Measurements from ENCODE around the gene CHN2.
"Not testable (repeated sequence)": the region's sequence is repeated elsewhere in the genome, so short reads cannot be mapped to it uniquely, and the experiment has no call there.

The CHN2 gene

GRCh38 chr7:29190349-29191045 lies 4.1 kb upstream of the CHN2 start:
- no peak for DNase-seq

GRCh38 chr7:29192323-29192722 lies 2.3 kb upstream of the CHN2 start:
- DNase-seq, result no peak

- no peak for DNase-seq
Measured at GRCh38 chr7:29192811-29193210, 1.8 kb upstream of the CHN2 start.

- DNase-seq, result no peak
Measured at GRCh38 chr7:29193316-29194205, 1.0 kb upstream of the CHN2 start.

- no peak for DNase-seq
Measured at GRCh38 chr7:29194206-29194593, 375 bp upstream of the CHN2 start.

- DNase-seq, result no peak
Measured at GRCh38 chr7:29196191-29196590, 1.6 kb downstream of the CHN2 start.

GRCh38 chr7:29196971-29197595 lies 2.5 kb downstream of the CHN2 start:
- DNase-seq, result no peak

- DNase-seq, result no peak
Measured at GRCh38 chr7:29197916-29198315, 3.3 kb downstream of the CHN2 start.

DNA sequence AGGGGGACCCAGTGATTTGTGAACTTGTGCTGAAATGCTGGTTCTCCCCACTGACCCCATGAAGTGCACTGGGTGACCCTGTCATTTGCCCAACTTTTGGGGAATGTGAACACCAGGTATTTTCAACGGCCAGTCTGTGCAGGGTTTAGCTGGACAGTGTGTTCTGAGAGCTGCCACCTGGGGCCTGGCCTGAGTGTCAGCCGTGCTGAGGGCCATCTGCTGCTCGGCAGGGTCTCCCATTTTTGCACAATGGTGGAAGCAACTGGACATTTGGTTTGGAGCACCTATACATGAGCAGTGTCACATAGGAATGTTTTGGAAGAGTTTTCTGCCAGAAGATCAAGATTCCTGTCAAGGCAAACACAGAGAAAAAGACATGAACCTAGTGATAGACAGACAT lies 5.2 kb downstream of the CHN2 start:
- no peak for DNase-seq

DNA sequence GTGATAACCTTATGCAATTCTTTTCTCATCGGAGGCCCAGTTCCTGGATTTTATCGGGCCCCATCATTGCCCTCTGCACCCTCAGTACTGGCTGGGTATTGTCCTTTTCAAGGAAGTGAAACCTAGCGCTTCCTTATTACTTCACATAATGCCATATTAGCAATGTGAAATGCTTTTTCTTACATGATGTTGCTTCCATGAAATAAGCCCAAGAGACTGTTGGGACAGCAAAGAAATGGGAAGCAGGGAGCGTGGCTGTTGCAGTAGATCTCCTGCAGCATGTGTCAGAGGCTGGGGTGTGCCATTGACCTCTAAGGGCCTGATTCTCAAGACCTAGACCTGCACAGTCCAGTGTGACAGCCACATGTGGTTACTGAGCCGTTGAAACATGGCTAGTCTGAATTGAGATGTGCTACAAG lies 8.1 kb downstream of the CHN2 start:
- no peak for DNase-seq

GRCh38 chr7:29204491-29205272 lies 10.1 kb downstream of the CHN2 start:
- DNase-seq, result no peak

DNA sequence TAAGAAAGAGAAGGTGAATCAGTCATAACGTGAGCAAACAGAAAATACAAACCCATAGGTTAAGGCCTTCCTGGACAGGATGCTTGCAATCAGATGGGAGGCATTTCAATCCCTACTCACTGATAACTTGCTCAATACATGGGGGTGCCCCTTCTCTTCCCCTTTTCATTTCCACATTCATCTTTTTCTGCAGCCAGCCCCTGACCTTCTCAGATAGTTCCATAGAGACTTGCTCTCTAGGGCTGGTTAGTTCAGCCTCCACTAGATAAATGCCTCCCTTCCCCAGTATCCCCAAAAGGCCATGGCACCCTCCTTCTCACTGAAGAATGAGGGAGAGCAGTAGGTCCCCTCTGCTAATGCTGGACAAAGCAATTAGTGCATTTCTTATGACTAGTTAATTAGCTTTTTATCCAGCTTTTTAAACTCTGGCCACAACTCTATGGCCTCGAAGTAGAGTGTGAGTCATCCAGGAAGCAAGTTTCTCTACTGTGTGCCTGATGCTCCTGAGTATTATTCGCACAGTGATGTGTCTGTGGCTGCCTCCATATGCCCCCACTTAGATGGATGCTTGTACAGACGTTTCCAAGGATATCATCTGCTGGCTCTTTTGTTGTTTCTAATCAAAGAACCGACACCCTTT lies 12.7 kb downstream of the CHN2 start:
- no peak for DNase-seq

GRCh38 chr7:29208410-29209250 lies 14.1 kb downstream of the CHN2 start:
- DNase-seq, result no peak

- DNase-seq, result no peak
Measured at GRCh38 chr7:29209745-29210144, 15.2 kb downstream of the CHN2 start.

DNA sequence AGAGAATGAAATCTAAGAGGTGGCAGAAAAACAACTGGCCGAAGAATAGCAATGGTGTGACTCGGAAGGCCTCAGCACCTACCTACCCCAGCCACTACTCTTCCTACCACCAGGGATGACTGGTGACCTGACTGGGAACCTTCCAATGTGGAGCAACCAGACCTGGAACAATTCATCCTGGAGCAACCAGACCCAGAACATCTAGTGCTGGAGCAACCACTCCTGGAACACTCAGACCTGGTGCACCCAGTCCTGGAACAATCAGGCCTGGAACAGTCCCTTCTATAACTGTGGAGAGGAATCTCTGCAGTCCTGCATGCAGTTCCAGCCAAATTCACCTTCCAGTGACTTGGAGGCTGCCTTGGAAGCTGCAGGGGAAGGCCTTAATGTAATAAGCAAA lies 18.2 kb downstream of the CHN2 start:
- not testable (repeated sequence) for DNase-seq

DNA sequence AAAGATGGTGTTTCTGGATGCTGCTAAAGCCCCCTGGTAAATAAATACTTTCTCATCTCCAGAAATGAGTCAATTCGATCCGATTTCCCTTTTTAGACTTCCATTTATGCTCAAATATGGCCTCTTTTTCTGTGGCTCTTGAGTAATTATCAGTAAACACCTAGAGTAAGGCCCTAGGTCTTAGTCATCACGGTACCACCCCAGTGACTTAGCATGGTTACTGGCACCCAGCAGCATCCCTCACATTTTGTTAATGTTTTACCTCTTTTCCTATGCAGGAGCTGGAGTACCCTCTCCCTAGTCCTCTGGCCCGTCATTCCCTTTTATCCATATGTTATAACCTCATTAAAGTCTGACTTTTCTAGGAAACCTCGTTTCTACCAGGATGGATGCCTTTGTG lies 19.5 kb downstream of the CHN2 start:
- no peak for DNase-seq

GRCh38 chr7:29214816-29215215 lies 20.2 kb downstream of the CHN2 start:
- no peak for DNase-seq

DNA sequence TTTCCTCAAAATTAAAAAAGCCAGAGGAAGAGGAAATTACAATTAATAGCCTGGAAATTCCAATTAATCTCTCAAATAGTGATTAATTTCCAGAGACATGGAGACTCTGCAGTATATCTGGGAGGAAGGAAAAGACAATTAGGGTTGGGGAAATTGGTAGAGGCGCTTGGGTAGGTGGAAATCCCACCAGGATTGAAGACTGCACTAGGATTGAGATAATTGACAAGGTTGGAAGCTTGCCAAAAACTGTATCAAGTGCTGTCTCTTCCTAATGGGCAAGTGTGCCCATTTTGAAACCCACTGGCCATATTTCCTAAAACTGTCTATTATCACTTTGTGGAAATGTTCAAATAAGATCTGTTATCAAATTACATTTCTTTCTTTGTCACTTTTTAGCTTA lies 21.6 kb downstream of the CHN2 start:
- no peak for DNase-seq

GRCh38 chr7:29217113-29217512 lies 22.5 kb downstream of the CHN2 start:
- DNase-seq, result no peak

- DNase-seq, result no peak
Measured at GRCh38 chr7:29224726-29225125, 30.2 kb downstream of the CHN2 start.

- no peak for DNase-seq
Measured at GRCh38 chr7:29228289-29229011, 33.9 kb downstream of the CHN2 start.

All from activated CD4-positive, alpha-beta T cell treated with anti-CD3 and anti-CD28 coated beads for 4 hours (primary cell).